OCI-LY1 (cell line): Measurements from ENCODE around the gene CCDC28B.

ENCODE experiments used
- H2AFZ ChIP-seq: fragments of 200-600 bp; sonication (generic), shearing (Covaris generic); 2 replicates; pipeline ENCODE4 v1.6.0; 2014; ENCODE audit warnings: antibody characterized with exemption, mild to moderate bottlenecking, low read length
- H3F3A ChIP-seq: fragments of 200-600 bp; sonication (generic), shearing (Covaris generic); 2 replicates; pipeline ENCODE4 v1.6.0; 2014; ENCODE audit warnings: mild to moderate bottlenecking, antibody characterized with exemption, low read length, moderate library complexity; ENCODE audit not compliant: insufficient read depth
- H3K27ac ChIP-seq: fragments of 200-600 bp; sonication (generic); 2 replicates; pipeline ENCODE4 v1.5.1; 2014; ENCODE audit warnings: low read length, mixed run types, mild to moderate bottlenecking, low read depth; ENCODE audit not compliant: poor library complexity, severe bottlenecking
- H3K27me3 ChIP-seq: fragments of 200-600 bp; sonication (generic); 2 replicates; pipeline ENCODE4 v1.6.0; 2014; ENCODE audit warnings: antibody characterized with exemption, mild to moderate bottlenecking, low read length, moderate library complexity; ENCODE audit not compliant: insufficient read depth
- H3K36me3 ChIP-seq: fragments of 200-600 bp; sonication (generic); 2 replicates; pipeline ENCODE4 v1.6.1; 2014; ENCODE audit warnings: mild to moderate bottlenecking, antibody characterized with exemption, low read length, moderate library complexity, mixed read lengths; ENCODE audit not compliant: insufficient read depth
- H3K4me1 ChIP-seq: fragments of 200-600 bp; sonication (generic); 2 replicates; pipeline ENCODE4 v1.5.1; 2014; ENCODE audit warnings: mild to moderate bottlenecking, low read length, moderate library complexity; ENCODE audit not compliant: insufficient read depth, severe bottlenecking
- H3K4me2 ChIP-seq: fragments of 200-600 bp; sonication (generic), shearing (Covaris generic); 2 replicates; pipeline ENCODE4 v1.6.1; 2014; ENCODE audit warnings: low read length
- H3K4me3 ChIP-seq: fragments of 200-600 bp; sonication (generic); 2 replicates; pipeline ENCODE4 v1.5.1; 2014; ENCODE audit warnings: low read length, low read depth, mild to moderate bottlenecking, mixed read lengths; ENCODE audit not compliant: poor library complexity, severe bottlenecking
- H3K79me2 ChIP-seq: fragments of 200-600 bp; shearing (Covaris generic); 2 replicates; pipeline ENCODE4 v1.6.1; 2016; ENCODE audit warnings: mixed run types, low read length, mixed read lengths; ENCODE audit not compliant: insufficient read depth
- H3K9ac ChIP-seq: fragments of 200-600 bp; sonication (generic), shearing (Covaris generic); 2 replicates; pipeline ENCODE4 v1.6.1; 2014; ENCODE audit warnings: mild to moderate bottlenecking, low read length, mixed read lengths
- H3K9me2 ChIP-seq: fragments of 200-600 bp; sonication (generic), shearing (Covaris generic); 2 replicates; pipeline ENCODE4 v1.6.1; 2014; ENCODE audit warnings: low read depth, mild to moderate bottlenecking, low read length, mixed read lengths
- H3K9me3 ChIP-seq: fragments of 200-600 bp; shearing (Covaris generic); 2 replicates; pipeline ENCODE4 v1.6.1; 2014; ENCODE audit warnings: low read length, mixed read lengths
- H4K20me1 ChIP-seq: fragments of 200-600 bp; sonication (generic), shearing (Covaris generic); 2 replicates; pipeline ENCODE4 v1.6.0; 2016; ENCODE audit warnings: mild to moderate bottlenecking, low read length; ENCODE audit not compliant: insufficient read depth
- CTCF ChIP-seq: fragments of 200-600 bp; sonication (generic), shearing (Covaris generic); IDR thresholded peaks from 2 replicates; pipeline ENCODE4 v1.5.1; 2017; ENCODE audit warnings: mild to moderate bottlenecking, antibody characterized with exemption, low read length, moderate library complexity, mixed read lengths
- EZH2 ChIP-seq: fragments of 200-600 bp; sonication (generic), shearing (Covaris generic); IDR thresholded peaks from 2 replicates; pipeline ENCODE4 v1.8.0; 2017; ENCODE audit warnings: borderline replicate concordance, mixed run types, mild to moderate bottlenecking, antibody characterized with exemption, low read length, moderate library complexity, mixed read lengths

CCDC28B gene

GRCh38 chr1:32200226-32201010, at the start of gene CCDC28B:
Gene CCDC28B (plus strand): TSS chr1:32200595. CDS start chr1:32201936, 1,341 bp downstream.
- Histone ChIP-seq H3K4me3 (peak within 1 kb of the TSS; percentile 73), H3K27ac (peak within 1 kb of the TSS; percentile 75), H3K27me3 (no peaks in the 10 kb centered on the region), H3K79me2 (no peaks in the 10 kb centered on the region), H3K9ac (peak within 1 kb of the TSS; percentile 77), H3K4me2 (peak within 1 kb of the TSS; percentile 87), H3F3A (no peaks in the 10 kb centered on the region), H3K36me3 (peaks cover 28% of the 10 kb centered on the region), H3K4me1 (peaks cover 33% of the 10 kb centered on the region), H3K9me2 (no peaks in the 10 kb centered on the region), H4K20me1 (no peaks in the 10 kb centered on the region), H2AFZ (no peak within 1 kb of the TSS; the same call in 1 of the 2 replicates), H3K9me3 (no peaks in the 10 kb centered on the region)
- TF ChIP-seq CTCF (no peak), EZH2 (no peak)

- H3K9me3 ChIP-seq: no peaks in the 10 kb centered on the region
- no peak overlapping the region for H3K4me2 ChIP-seq
- no peaks in the 10 kb centered on the region for H3K27me3 ChIP-seq
- H3F3A ChIP-seq: no peaks in the 10 kb centered on the region
- H3K27ac ChIP-seq: no peak overlapping the region
- H3K9ac ChIP-seq: no peak overlapping the region
- H3K79me2 ChIP-seq: peaks cover 61% of the 10 kb centered on the region
- H3K9me2 ChIP-seq: no peaks in the 10 kb centered on the region
- peaks cover 31% of the 10 kb centered on the region for H3K36me3 ChIP-seq
- no peak overlapping the region for H3K4me3 ChIP-seq
- no peak for TF ChIP-seq EZH2
- no peak for TF ChIP-seq CTCF
- H2AFZ ChIP-seq: no peak overlapping the region
- H3K4me1 ChIP-seq: peaks cover 11% of the 10 kb centered on the region
- no peaks in the 10 kb centered on the region for H4K20me1 ChIP-seq
These were observed 49.5 kb upstream of the CCDC28B start for GRCh38 chr1:32150847-32151246.

- no peak overlapping the region for H2AFZ ChIP-seq
- H3K4me2 ChIP-seq: no peak overlapping the region
- H3K79me2 ChIP-seq: peaks cover 56% of the 10 kb centered on the region
- H3F3A ChIP-seq: no peaks in the 10 kb centered on the region
- H3K9me3 ChIP-seq: no peaks in the 10 kb centered on the region
- H4K20me1 ChIP-seq: no peaks in the 10 kb centered on the region
- no peaks in the 10 kb centered on the region for H3K27me3 ChIP-seq
- H3K4me3 ChIP-seq: no peak overlapping the region
- H3K27ac ChIP-seq: no peak overlapping the region
- peaks cover 36% of the 10 kb centered on the region for H3K36me3 ChIP-seq
- H3K4me1 ChIP-seq: peaks cover 11% of the 10 kb centered on the region
- no peak for TF ChIP-seq CTCF
- no peak for TF ChIP-seq EZH2
- H3K9ac ChIP-seq: no peak overlapping the region
- no peaks in the 10 kb centered on the region for H3K9me2 ChIP-seq
These were observed 49.0 kb upstream of the CCDC28B start for GRCh38 chr1:32151319-32151787.
